HG03354 (cell line): ENCODE results near the gene JARID2.

Experiments used
- ATAC-seq: cut with Tn5 transposase; IDR thresholded peaks from one replicate; pipeline ENCODE4 v1.9.1; 2021; ENCODE audit warnings: mild to moderate bottlenecking; ENCODE audit not compliant: unreplicated experiment, poor library complexity, severe bottlenecking

JARID2 gene

GRCh38 chr6:15344831-15345230, 99.0 kb downstream of the JARID2 start:
- no peak for ATAC-seq

GRCh38 chr6:15346315-15346714, 100.4 kb downstream of the JARID2 start:
- no peak for ATAC-seq

GRCh38 chr6:15348528-15348927, 102.7 kb downstream of the JARID2 start:
- ATAC-seq = no peak

- no peak for ATAC-seq
Observed at GRCh38 chr6:15349379-15349778, 103.5 kb downstream of the JARID2 start.

GRCh38 chr6:15350386-15351083, 104.7 kb downstream of the JARID2 start:
- no peak for ATAC-seq

GRCh38 chr6:15351631-15352030, 105.8 kb downstream of the JARID2 start:
- no peak for ATAC-seq

GRCh38 chr6:15352220-15352619, 106.4 kb downstream of the JARID2 start:
- ATAC-seq = no peak

- no peak for ATAC-seq
Observed at GRCh38 chr6:15352845-15353244, 107.0 kb downstream of the JARID2 start.

- no peak for ATAC-seq
Observed at GRCh38 chr6:15355683-15356099, 109.8 kb downstream of the JARID2 start.

GRCh38 chr6:15356179-15356578, 110.3 kb downstream of the JARID2 start:
- ATAC-seq = no peak

- ATAC-seq = no peak
Observed at GRCh38 chr6:15356937-15357336, 111.1 kb downstream of the JARID2 start.

- ATAC-seq = no peak
Observed at GRCh38 chr6:15357782-15358181, 111.9 kb downstream of the JARID2 start.

- ATAC-seq = peak; percentile 50
Observed at GRCh38 chr6:15358579-15359327, 112.9 kb downstream of the JARID2 start.

- peak; percentile 62 for ATAC-seq
Observed at GRCh38 chr6:15359335-15359862, 113.5 kb downstream of the JARID2 start.

GRCh38 chr6:15360300-15360699, 114.4 kb downstream of the JARID2 start:
- no peak for ATAC-seq

- ATAC-seq = no peak
Observed at GRCh38 chr6:15361197-15361596, 115.3 kb downstream of the JARID2 start.

GRCh38 chr6:15362274-15363160, 116.6 kb downstream of the JARID2 start:
- no peak for ATAC-seq

- ATAC-seq = no peak
Observed at GRCh38 chr6:15363164-15363522, 117.3 kb downstream of the JARID2 start.

GRCh38 chr6:15363523-15364400, 117.9 kb downstream of the JARID2 start:
- peak; percentile 59 for ATAC-seq
